Measurements from ENCODE around the gene RTN1.

- TF ChIP-seq, protein P1, sequence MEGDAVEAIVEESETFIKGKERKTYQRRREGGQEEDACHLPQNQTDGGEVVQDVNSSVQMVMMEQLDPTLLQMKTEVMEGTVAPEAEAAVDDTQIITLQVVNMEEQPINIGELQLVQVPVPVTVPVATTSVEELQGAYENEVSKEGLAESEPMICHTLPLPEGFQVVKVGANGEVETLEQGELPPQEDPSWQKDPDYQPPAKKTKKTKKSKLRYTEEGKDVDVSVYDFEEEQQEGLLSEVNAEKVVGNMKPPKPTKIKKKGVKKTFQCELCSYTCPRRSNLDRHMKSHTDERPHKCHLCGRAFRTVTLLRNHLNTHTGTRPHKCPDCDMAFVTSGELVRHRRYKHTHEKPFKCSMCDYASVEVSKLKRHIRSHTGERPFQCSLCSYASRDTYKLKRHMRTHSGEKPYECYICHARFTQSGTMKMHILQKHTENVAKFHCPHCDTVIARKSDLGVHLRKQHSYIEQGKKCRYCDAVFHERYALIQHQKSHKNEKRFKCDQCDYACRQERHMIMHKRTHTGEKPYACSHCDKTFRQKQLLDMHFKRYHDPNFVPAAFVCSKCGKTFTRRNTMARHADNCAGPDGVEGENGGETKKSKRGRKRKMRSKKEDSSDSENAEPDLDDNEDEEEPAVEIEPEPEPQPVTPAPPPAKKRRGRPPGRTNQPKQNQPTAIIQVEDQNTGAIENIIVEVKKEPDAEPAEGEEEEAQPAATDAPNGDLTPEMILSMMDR (IDR thresholded peaks at IDR 0.05), result no peak
- TF ChIP-seq POLR2AphosphoS5 (IDR thresholded peaks at IDR 0.05) (no peak), POLR2A (IDR thresholded peaks at IDR 0.05) (no peak), EP300 (IDR thresholded peaks at IDR 0.05) (no peak)
Measured at GRCh38 chr14:59656473-59656872, 214.1 kb downstream of the RTN1 start.

Data from suprapubic skin (tissue), 4 donors.